ENCODE results near the gene ADAT1.

DNA sequence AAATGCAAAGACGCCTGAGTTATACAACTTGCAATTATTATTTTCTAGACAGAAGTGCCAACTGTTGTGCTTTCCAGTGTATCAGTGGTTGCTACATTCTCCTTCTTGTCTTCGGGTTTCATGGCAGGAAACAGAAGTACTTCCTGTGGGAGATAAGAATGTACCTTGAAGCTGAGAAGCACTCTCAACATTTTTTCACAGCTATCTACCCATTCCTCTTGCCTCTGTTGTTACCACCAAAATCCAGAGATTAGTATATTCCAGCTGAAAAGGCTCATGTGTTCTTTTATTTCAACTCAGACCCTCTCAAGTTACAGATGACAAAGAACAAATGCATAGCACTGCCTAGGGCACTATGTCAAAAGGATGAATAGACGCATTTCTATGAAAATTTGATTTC is 4.8 kb upstream of the ADAT1 start:
- no peak for TF ChIP-seq ZNF274 (IDR thresholded peaks at IDR 0.05; ENCODE audit: low read depth, low read length)
- TF ChIP-seq YY1 (IDR thresholded peaks at IDR 0.05; ENCODE audit: insufficient read depth, insufficient read length), result no peak
- no peak for TF ChIP-seq SUZ12 (IDR thresholded peaks at IDR 0.05; ENCODE audit: extremely low read depth, insufficient read depth, insufficient read length)
